H54 (cell line): ENCODE measurements around the gene PGAP1.

Experiments used
- DNase-seq: peaks from one replicate; pipeline ENCODE4 v3.0.0; 2011; ENCODE audit warnings: low spot score, mixed read lengths; ENCODE audit not compliant: insufficient read length
- FAIRE-seq: peaks from 3 replicates; lab custom pipeline; 2011; peaks lifted over from hg19 to GRCh38; lab: Jason Lieb, UNC
- POLR2A ChIP-seq: IDR thresholded peaks from 2 replicates; pipeline ENCODE4 v1.6.1; 2011; ENCODE audit warnings: low read depth, mild to moderate bottlenecking, low read length

PGAP1 gene

GRCh38 chr2:196839574-196839973 is 86.9 kb downstream of the PGAP1 start:
- FAIRE-seq (no peak), DNase-seq (no peak)
- no peak for TF ChIP-seq POLR2A

GRCh38 chr2:196836440-196836839 is 90.1 kb downstream of the PGAP1 start:
- DNase-seq: no peak
- no peak for TF ChIP-seq POLR2A
- no peak for FAIRE-seq

- FAIRE-seq (no peak), DNase-seq (no peak)
- no peak for TF ChIP-seq POLR2A
These were observed 95.8 kb downstream of the PGAP1 start for GRCh38 chr2:196830701-196831100.

GRCh38 chr2:196827356-196827755 is 99.2 kb downstream of the PGAP1 start:
- TF ChIP-seq POLR2A: no peak
- FAIRE-seq: no peak
- no peak for DNase-seq

GRCh38 chr2:196823750-196824522 is 102.6 kb downstream of the PGAP1 start:
- peak; percentile 97 for FAIRE-seq
- DNase-seq: peak; percentile 17
- TF ChIP-seq POLR2A: no peak

- FAIRE-seq (peak; percentile 64), DNase-seq (no peak)
These were observed 105.3 kb downstream of the PGAP1 start for GRCh38 chr2:196821195-196821594.

GRCh38 chr2:196809260-196809659 is 117.2 kb downstream of the PGAP1 start, which contains the start of gene C2orf66:
TSS of gene C2orf66 (minus strand) at chr2:196809355. CDS start at chr2:196809336, 19 bp downstream.
- FAIRE-seq (no peak), DNase-seq (no peak)
- TF ChIP-seq POLR2A: no peak

More at GRCh38 chr2:196821195-196821594, 105.3 kb downstream of the PGAP1 start:
- no peak for TF ChIP-seq POLR2A

GRCh38 chr2:196808083-196808665 is 118.3 kb downstream of the PGAP1 start:
- no peak for TF ChIP-seq POLR2A
- DNase-seq: no peak
- FAIRE-seq: no peak

- DNase-seq (no peak), FAIRE-seq (no peak)
- TF ChIP-seq POLR2A: no peak
These were observed 122.1 kb downstream of the PGAP1 start for GRCh38 chr2:196804381-196804780.

GRCh38 chr2:196802401-196802800 is 124.1 kb downstream of the PGAP1 start:
- FAIRE-seq (no peak), DNase-seq (no peak)
- TF ChIP-seq POLR2A: no peak

GRCh38 chr2:196801674-196802261 is 124.7 kb downstream of the PGAP1 start:
- DNase-seq (no peak), FAIRE-seq (peak; percentile 6)
- no peak for TF ChIP-seq POLR2A

GRCh38 chr2:196798980-196799379 is 127.5 kb downstream of the PGAP1 start:
- DNase-seq (no peak), FAIRE-seq (no peak)
- no peak for TF ChIP-seq POLR2A

- no peak for DNase-seq
- no peak for FAIRE-seq
- TF ChIP-seq POLR2A: no peak
These were observed 133.6 kb downstream of the PGAP1 start for GRCh38 chr2:196792865-196793264.

- DNase-seq: peak; percentile 26
- FAIRE-seq: peak; percentile 98
- no peak for TF ChIP-seq POLR2A
These were observed 142.9 kb downstream of the PGAP1 start for GRCh38 chr2:196783431-196784094.
